HG03045 (cell line): ENCODE results near the gene HRH1.
"Not testable (repeated sequence)": the region's sequence is repeated elsewhere in the genome, so short reads cannot be mapped to it uniquely, and the experiment has no call there.

Experiments used
- ATAC-seq: cut with Tn5 transposase; IDR thresholded peaks from one replicate; pipeline ENCODE4 v1.9.1; 2021; ENCODE audit warnings: mild to moderate bottlenecking, moderate library complexity; ENCODE audit not compliant: unreplicated experiment

Gene HRH1

DNA sequence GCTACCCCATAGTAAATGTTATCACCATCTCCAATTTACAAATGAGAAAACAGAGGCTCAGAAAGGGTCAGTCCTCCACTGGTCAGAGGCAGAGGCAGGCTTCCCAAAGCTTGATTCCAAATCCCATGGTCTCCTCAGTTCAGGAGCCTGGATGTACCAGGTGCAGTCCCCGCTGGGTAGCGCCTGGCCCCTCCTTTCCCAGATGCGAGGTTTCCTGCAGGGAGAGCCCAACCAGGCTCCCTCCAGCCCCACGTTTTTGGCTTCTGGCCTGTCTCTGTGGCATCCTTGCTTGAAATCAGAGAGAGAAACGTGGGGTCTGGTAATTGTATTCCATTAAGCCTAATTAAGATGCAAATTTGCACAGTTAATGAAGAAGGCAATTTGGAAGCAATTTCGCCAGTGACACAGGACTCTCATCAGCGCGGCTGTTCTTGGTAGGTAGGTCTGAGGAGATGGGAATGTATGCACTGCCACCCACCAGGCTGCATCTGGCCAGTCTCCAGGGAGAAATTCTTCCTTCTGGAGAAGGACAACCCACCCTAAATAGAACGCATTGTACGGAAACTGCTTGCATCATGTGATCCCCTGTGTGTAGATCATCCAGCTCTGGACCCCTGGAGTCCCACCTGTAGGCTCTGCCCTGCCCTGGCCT lies 50.5 kb downstream of the HRH1 start:
- ATAC-seq, result no peak

DNA sequence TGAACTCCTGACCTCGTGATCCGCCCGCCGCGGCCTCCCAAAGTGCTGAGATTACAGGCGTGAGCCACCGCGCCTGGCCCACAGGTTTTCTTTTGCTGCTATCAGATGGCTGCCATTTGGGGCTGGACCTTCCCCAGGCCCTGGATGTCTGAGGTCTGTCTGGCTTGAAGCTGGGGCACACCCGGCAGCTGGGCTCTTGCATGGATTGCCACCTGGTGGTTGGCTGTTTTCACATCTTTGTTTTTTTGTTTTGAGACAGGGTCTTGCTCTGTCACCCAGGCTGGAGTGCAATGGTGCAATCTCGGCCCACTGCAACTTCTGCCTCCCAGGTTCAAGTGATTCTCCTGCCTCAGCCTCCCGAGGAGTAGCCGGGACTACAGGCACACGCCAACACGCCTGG lies 51.6 kb downstream of the HRH1 start:
- ATAC-seq, result not testable (repeated sequence)

DNA sequence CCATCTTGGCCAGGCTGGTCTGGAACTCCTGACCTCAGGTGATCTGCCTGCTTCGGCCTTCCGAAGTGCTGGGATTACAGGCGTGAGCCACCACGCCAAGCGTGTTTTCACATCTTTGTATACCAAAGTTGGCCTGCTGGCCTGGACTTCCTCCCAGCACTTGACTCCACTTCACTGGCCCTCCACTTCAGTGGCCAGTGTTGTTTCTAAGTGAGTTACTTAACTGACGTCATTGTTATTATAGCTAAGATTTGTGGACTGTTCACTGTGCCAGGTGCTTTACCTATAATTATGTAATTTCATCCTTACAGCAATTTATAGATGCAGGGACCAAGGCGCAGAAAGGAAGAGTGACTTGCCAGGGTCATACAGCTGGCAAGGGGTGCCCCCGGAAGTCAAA lies 52.0 kb downstream of the HRH1 start:
- no peak for ATAC-seq

DNA sequence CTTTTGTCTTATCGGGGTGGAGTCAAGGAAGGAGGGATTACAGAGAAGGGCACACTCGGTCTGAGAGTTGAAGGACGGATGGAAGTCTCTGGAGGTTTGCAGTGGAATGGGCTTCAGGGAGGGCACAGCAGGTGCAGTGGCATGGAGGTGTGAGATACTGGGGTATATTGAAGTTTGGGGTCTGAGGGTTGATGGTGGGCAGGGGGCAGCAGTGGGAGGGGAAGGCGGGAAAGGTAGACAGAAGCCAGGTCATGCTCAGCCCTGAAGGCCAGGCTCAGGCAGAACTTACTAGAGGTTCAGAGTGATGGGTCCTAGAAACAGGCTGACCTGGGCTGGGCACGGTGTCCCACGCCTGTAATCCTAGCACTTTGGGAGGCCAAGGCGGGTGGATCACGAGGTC lies 52.7 kb downstream of the HRH1 start:
- ATAC-seq, result no peak

DNA sequence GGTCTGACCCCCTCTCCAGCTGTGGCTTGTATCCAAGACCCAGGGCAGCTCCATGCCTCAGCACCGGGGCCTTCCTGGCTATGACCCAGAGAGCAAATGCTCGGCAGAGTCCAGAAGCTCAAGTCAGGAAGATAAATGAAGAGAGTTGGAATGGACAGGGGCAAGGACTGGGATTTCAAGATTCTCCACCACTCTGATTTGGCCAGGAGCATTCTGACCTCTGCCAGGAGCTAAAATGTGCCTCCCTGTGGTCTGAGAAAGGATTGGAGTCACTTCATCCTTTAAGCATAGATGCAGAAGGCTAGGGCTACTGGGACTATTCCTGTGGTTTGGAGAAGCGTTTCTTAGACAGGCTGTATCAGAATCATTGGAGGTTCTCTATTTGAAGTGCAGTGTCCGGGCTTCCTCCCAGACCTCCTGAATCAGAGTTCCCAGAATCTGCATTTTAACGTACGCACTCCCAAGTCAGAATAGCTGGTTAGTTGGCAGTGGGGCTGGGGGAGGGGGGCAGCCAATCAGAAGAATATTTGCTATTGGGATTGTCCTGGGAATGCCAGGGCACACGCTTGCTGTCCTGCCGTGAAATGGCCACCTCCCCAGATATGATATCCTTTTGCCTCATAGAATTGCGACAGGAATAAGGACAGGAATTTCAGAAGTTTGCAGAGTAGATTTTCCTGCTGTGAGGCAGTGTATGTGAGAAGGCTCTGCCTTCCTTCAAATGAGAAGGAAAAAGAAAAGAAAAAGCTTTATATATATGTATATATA lies 57.4 kb downstream of the HRH1 start:
- no peak for ATAC-seq

DNA sequence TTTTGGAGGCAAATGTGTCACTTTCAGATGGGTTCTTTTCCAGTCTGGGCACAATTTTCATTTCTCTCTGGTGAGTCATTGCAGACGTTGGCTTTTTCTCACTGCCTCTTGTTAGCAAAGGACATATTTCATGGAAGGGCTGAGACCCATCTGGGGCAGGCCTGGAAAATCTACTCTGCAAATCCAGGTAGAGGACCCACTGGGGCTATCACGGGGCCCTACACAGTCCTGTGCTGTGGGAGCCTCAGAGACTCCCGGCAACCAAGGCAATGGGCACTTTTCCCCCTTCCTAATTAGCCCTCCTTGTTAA lies 58.0 kb downstream of the HRH1 start:
- no peak for ATAC-seq

DNA sequence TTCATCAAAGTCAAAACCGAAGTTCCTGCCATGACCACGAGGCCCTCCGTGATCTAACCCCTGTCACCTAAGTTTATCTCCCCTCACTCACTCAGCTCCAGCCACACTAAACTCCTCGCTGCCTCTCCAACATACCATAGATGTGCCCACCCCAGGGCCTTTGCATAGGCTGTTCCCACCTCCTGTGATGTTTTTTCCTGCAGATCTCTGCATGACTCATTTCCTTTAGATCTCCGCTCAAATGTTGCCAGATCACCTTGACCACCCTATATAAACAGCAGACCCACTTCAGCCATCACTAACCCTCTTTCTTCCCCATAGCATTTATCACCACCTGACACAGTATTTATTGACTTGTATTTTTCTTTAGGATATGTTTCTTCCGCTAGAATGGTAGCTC lies 58.5 kb downstream of the HRH1 start:
- no peak for ATAC-seq

DNA sequence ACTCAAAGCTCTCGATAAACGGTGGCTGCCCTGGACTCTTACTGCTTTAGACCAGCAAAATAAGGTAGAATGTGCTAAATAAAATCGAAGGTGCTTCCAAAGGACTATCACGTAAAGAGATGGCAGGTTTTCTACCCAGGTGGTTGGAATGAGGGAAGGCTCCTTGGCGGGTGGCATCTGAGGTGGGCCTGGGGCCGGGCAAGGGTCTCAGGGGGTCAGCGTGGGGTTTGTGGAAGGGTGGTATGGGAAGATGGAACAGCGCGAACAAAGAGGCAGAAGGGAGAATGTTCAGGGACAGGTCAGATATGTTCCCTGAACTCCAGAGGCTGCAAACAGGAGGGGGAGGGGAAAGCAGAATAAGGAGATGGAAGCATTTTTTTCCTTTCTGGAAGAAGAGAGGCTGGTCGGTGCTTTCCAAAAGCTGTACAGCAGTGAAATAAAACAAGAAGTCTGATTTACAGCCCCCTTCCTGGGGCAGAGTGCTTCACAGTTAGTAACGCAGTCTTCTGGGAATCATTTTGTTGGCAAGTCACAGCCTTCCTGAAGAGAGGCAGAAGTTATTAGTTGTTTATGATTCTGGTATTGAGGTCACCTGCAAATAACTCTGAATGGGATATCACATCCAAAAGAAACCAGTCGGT lies 59.6 kb downstream of the HRH1 start:
- ATAC-seq, result no peak

DNA sequence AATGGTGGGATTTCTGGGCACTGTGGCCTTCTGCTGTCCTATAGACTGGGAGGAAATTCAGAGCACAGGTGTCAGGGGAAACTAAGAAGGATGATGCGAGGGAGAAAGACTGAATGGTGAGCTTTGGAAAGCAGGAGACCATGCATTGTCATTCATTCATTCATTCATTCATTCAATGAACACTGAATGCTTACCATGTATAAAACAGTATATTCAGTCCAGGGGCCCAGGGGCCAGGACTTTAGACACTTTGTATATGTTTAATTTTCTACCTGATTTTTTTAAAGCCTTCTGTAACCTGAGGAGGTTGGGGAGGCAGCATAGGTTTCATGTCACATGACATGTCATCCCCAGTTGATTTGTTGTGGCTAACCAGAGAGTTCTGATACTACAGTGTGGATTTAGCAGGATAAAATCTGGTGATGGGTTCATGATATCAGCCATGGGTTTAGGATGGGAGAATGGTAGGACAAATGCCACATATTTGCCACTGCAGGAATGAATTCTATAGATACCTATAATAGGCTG lies 60.2 kb downstream of the HRH1 start:
- no peak for ATAC-seq

DNA sequence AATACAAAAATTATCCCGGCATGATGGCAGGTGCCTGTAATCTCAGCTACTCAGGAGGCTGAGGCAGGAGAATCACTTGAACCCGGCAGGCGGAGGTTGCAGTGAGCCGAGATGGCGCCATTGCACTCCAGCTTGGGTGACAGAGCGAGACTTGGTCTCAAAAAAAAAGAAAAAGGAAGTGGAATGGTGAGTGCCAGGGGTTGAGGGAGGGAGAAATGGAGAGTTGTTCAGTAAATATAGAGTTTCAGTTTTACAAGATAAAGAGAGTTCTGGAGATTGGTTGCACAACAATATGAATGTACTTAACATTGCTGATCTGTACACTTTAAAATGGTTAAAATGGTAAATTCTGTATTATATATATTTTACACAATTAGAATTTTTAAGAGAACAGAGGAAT lies 63.1 kb downstream of the HRH1 start:
- not testable (repeated sequence) for ATAC-seq

DNA sequence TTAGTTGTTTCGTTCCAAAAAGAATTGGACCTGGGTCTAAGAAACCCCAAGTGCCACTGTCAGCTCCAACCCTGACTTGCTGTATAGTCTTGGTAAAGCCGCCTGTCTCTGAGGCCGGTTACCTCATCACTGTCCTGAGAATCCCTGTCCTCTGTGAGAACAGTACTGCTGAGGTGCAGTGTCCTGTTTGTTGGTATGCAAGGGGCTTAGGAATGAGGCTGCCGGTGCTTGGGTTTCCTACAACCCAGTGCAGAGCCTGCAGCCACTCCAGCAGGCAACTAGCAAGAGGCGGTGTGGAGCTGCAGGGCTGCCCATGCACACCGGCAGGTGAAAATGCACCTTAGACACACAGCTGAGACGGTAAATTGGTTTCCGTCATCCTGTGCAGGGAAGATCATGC lies 65.9 kb downstream of the HRH1 start:
- no peak for ATAC-seq

DNA sequence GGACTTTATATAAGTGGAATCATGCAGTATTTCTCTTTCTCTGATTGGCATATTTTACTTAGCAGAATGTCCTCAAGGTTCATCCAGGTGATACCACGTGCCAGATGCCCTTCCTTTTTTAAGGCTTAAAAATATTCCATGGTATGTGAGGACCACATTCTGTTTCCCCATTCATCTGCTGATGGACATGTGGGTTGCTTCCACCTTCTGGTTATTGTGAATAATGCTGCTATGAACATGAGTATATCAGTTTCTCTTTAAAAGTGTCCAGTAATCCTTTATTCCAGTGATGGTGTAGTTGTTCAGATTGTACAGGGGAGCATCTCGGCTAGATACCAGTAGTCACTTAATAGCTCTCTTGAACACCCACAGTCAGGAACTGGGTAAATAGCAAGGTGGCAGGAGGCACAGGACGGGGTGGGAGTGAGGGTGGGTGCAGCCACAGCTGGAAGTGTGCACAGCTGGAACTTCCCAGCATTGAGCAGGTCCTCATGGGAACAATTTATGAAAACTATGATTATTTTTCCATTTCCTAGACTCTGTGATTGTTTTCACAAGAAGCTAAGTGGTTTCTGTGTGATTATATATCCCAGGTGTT lies 67.6 kb downstream of the HRH1 start:
- ATAC-seq, result no peak

DNA sequence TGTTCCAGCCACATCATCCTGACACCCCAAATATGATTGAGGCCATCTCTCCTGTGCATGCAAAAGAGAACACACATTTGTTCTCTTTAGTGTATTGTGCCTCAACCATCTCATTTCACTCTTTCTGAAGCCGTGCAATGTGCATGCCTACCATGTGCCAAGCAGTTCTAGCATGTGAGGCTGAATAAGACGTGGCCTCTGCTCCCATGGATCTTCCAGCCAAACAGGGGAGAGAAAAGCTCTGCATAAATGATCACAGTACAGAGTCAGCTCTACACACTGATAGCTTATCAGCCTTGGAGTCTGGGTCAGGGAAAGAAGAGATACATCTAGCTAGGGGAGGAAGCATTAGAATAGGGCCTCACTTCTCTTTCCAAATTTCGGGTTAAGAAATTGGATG lies 69.7 kb downstream of the HRH1 start:
- no peak for ATAC-seq

DNA sequence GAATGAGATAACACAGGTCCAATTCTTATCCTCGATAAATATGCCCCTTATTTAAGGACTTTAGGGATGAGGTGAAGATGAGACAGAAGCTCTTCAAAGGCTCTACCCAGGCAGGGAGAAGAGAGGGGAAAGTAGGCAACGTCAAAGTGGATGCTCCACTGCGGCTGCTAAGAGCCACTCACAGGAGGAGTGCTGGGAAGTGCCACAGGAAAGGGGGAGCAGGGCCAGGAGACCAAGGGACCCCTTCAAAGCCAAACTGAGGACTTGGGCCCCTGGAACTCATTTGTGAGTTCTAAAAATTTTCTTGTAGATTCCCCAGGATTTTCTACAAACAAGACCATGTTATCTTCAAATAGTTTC lies 70.6 kb downstream of the HRH1 start:
- ATAC-seq, result no peak

DNA sequence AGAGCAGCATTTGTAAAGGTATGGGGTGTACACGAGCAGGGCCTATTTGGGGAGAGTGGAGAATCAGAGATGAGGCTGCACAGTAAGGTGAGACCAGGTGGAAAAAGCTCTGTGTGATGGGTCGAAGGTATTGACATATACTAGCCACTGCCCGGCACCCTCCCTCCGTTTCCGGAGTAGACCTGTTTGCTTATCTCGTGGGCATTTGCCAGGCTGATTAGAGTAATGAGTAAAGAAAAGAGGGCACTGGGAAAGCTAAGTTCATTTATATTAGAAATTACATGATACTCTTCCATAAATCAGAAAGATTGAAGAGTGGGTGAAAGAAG lies 71.7 kb downstream of the HRH1 start:
- no peak for ATAC-seq

DNA sequence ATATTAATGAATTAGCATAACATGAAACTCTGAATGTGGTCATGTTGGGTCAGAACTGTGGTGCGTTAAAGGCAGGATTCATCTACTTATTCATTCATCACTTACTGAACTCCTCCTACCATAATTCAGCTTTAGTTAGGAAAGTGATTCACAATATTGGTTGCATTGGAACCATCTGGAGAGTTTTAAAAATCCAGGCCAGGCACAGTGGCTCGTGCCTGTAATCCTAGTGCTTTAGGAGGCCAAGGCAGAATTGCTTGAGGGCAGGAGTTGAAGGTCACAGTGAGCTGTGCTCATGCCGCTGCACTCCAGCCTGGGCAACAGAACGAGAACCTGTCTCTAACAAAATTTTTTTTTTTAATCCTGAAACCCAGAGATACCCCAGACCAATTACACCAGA lies 73.7 kb downstream of the HRH1 start:
- ATAC-seq, result no peak

DNA sequence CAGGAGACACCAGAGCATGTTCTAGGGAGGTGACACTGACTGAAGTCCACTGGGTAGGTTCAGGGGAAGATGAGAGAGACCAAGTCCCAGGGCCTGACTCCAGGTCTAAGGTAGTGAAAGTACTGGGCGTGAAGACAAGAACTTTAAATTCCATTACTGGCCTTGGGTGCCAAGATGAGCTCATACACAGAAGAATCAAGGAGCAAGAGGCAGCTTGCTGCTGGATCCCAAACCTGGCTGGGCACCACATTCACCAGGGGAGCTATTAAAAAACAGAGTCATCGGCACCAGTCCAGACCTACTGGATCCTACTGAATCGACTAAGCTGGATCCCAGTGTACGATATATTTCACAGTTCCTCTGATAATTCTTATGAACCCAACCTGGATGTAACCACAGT lies 75.8 kb downstream of the HRH1 start:
- ATAC-seq, result no peak

DNA sequence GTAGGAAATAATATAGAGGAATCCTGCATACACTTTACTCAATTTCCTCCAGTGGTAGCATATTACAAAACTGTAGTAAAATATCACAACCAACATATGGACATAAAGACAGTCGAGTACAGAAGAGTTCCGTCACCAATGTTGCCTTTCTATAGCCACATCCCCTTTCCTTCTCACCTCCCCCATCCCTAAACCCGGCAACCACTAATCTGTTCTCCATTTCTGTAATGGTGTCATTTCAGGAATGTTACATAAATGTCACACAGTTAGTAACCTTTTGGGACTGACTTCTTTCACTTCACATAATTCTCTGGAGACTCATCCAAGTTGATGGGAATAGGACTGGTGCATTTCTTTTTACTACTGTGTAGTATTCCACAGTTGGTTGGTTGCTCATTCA lies 76.5 kb downstream of the HRH1 start:
- no peak for ATAC-seq

DNA sequence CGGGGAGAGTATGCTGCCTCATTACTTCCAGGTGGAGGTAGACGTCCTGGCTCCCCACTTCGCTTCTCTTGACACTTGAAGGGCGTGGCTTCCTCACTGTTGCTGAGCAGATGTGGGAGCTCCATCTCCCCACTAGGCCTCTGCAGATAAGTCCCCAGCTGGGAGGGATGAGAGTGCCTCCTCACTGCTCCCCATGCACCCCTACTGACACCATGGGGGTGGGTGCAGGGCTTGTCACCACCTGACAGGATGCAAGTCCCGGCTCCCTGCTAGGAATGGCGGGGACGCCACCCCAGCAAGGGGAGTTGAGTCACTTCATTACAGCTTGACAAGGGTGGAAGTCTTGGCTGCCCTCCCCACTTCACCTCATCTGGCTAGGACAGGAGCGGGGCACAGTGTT lies 81.1 kb downstream of the HRH1 start:
- no peak for ATAC-seq

DNA sequence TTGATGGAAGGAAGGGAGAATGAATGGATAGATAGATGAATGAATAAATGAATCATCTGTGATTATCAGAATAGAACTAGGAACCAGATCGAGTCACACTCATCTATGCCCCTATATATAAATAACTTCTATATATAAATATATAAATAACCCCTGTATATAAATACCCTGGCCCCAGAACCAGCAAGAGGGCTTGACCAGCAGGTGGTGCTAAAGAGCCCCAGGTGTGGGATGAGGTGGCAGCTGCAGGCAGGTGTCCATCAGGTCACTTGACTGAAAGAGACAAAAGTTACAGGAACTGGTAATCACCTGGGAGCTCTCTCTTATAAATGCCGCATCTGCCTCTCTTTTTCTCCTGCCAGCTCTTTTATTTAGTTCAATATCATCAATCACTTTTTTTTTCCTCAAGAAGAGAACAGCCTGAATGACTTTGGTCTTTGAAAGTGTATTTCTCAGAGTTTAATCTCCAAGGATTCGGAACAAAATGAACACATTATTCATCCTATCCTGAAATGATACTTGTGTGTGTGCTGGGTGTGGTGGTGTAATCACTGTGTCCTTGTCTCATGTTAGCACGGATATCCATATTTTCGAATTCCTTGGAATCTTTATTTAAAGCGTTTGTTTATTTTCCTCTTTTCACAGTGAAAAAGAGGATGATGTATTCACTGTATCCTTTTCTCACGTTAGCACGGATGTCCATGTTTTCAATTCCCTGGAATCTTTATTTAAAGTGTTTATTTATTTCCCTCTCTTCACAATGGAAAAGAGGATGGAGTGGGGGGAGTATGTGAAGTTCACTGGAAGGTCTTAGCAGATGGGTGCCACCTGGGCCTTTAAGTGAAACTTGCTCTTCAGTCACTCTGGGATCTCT lies 82.5 kb downstream of the HRH1 start:
- ATAC-seq, result no peak

DNA sequence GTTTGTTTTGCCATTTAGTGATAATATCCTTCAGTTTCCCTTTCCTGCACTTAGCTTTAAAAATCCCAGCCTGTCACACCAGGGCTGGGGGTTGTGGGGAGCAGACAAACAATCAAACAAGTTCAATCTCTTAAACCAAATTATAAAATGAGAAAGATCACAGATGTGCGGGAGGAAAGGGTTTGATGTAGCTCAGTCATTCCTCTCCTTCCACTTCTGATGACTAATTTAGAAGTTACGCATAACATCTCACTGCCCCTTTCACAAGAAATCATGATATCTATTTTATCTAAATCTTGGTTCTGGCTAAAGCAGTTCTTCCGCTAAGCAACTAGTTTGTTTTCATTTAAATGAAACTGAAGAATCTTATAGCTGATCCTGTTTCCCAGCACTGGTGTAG lies 83.8 kb downstream of the HRH1 start:
- ATAC-seq, result no peak
